GM18867 (cell line): ENCODE measurements around the gene MATCAP1.
A peak's percentile ranks its signal among the peaks of the same experiment; 100 is the strongest.

Source experiments
- ATAC-seq: cut with Tn5 transposase; IDR thresholded peaks from one replicate; pipeline ENCODE4 v1.9.1; 2021; ENCODE audit warnings: mild to moderate bottlenecking, moderate library complexity; ENCODE audit not compliant: unreplicated experiment

Gene MATCAP1

GRCh38 chr16:67183627-67184452, at the start of gene MATCAP1:
Gene MATCAP1, minus strand, starts transcription at chr16:67183963. Its CDS starts 3,353 bp downstream, at chr16:67180610.
- ATAC-seq = peak; percentile 89

- ATAC-seq = no peak
Measured at GRCh38 chr16:67230809-67231660, 47.3 kb upstream of the MATCAP1 start.

GRCh38 chr16:67229906-67230808, 46.4 kb upstream of the MATCAP1 start:
- no peak for ATAC-seq

- no peak for ATAC-seq
Measured at GRCh38 chr16:67228905-67229304, 45.1 kb upstream of the MATCAP1 start.

GRCh38 chr16:67228034-67228785, 44.4 kb upstream of the MATCAP1 start:
- ATAC-seq = no peak

- no peak for ATAC-seq
Measured at GRCh38 chr16:67227567-67227921, 43.8 kb upstream of the MATCAP1 start.

- peak; percentile 93 for ATAC-seq
Measured at GRCh38 chr16:67226804-67227566, 43.2 kb upstream of the MATCAP1 start, which contains the start of gene TMEM208. Gene TMEM208, plus strand, starts transcription at chr16:67227130. Its CDS starts 89 bp downstream, at chr16:67227219.

- ATAC-seq = no peak
Measured at GRCh38 chr16:67226295-67226803, 42.6 kb upstream of the MATCAP1 start.

- no peak for ATAC-seq
Measured at GRCh38 chr16:67223992-67224391, 40.2 kb upstream of the MATCAP1 start.

GRCh38 chr16:67216612-67217490, 33.1 kb upstream of the MATCAP1 start:
- ATAC-seq = no peak

GRCh38 chr16:67215706-67216105, 31.9 kb upstream of the MATCAP1 start:
- ATAC-seq = no peak

- no peak for ATAC-seq
Measured at GRCh38 chr16:67213197-67214019, 29.6 kb upstream of the MATCAP1 start.

GRCh38 chr16:67212766-67213165, 29.0 kb upstream of the MATCAP1 start:
- no peak for ATAC-seq

GRCh38 chr16:67211674-67212073, 27.9 kb upstream of the MATCAP1 start:
- ATAC-seq = no peak

GRCh38 chr16:67210069-67210937, 26.5 kb upstream of the MATCAP1 start:
- no peak for ATAC-seq

GRCh38 chr16:67209565-67209964, 25.8 kb upstream of the MATCAP1 start:
- no peak for ATAC-seq
